MCF 10A (cell line): ENCODE results near the gene SELPLG. TPM values are rescaled to one million over a fixed set of nuclear protein-coding genes. Genes with fewer than 3 reads are reported as not detected.

Experiments used
- BruUV-seq: library from RNA; stranded (reverse); fragments of 400-500 nt; replicated peaks from 2 replicates; lab custom pipeline; 2021; lab: Mats Ljungman, UMichigan
- CTCF ChIA-PET: fragments of 300-600 bp; sonication (Branson Sonifier 250); formaldehyde crosslinking; extraction: SDS; loops from one replicate; lab custom pipeline; 2021; ENCODE audit warnings: antibody characterized with exemption, inconsistent platforms; lab: Yijun Ruan, JAX
- POLR2A ChIA-PET: fragments of 300-600, 350-650 bp; sonication (Branson Sonifier 250); formaldehyde crosslinking; extraction: SDS; loops from one replicate; lab custom pipeline; 2020; ENCODE audit warnings: antibody characterized with exemption, inconsistent platforms; lab: Yijun Ruan, JAX
- DNase-seq: peaks from one replicate; pipeline ENCODE4 v3.0.0-alpha.2; 2018; ENCODE audit not compliant: unreplicated experiment
- H3K27ac Mint-ChIP-seq: one replicate; pipeline ENCODE4 v1.8.0; 2022; ENCODE audit warnings: mild to moderate bottlenecking, low read depth, mixed read lengths; ENCODE audit not compliant: unreplicated experiment
- H3K27me3 Mint-ChIP-seq: one replicate; pipeline ENCODE4 v1.8.0; 2022; ENCODE audit warnings: mixed read lengths; ENCODE audit not compliant: insufficient read depth, unreplicated experiment
- H3K36me3 Mint-ChIP-seq: one replicate; pipeline ENCODE4 v1.8.0; 2022; ENCODE audit warnings: mild to moderate bottlenecking, moderate library complexity, mixed read lengths; ENCODE audit not compliant: insufficient read depth, unreplicated experiment
- H3K4me1 Mint-ChIP-seq: one replicate; pipeline ENCODE4 v1.8.0; 2022; ENCODE audit warnings: mixed read lengths; ENCODE audit not compliant: insufficient read depth, unreplicated experiment
- H3K4me3 Mint-ChIP-seq: one replicate; pipeline ENCODE4 v1.8.0; 2022; ENCODE audit warnings: mild to moderate bottlenecking, moderate library complexity, mixed read lengths; ENCODE audit not compliant: unreplicated experiment
- H3K9me3 Mint-ChIP-seq: one replicate; pipeline ENCODE4 v1.8.0; 2022; ENCODE audit warnings: mixed read lengths; ENCODE audit not compliant: unreplicated experiment
- intact Hi-C: fragments of 100-400 bp; cut with micrococcal nuclease; formaldehyde crosslinking; loops from 2 replicates; pipeline ENCODE4 v1.14.1; 2022
- total RNA-seq: library from RNA; stranded (reverse); gene quantifications from 2 replicates; pipeline ENCODE4 v1.2.3, GENCODE V29; 2022
- TF ChIP-seq, protein P1 (sequence below): fragments of 200-600 bp; IDR thresholded peaks from one replicate; pipeline ENCODE4 v1.8.0; 2022; ENCODE audit warnings: antibody characterized with exemption, mild to moderate bottlenecking; ENCODE audit not compliant: unreplicated experiment

SELPLG gene
- total RNA-seq, 1 experiment from 2014 or later = 0.86 TPM

DNA sequence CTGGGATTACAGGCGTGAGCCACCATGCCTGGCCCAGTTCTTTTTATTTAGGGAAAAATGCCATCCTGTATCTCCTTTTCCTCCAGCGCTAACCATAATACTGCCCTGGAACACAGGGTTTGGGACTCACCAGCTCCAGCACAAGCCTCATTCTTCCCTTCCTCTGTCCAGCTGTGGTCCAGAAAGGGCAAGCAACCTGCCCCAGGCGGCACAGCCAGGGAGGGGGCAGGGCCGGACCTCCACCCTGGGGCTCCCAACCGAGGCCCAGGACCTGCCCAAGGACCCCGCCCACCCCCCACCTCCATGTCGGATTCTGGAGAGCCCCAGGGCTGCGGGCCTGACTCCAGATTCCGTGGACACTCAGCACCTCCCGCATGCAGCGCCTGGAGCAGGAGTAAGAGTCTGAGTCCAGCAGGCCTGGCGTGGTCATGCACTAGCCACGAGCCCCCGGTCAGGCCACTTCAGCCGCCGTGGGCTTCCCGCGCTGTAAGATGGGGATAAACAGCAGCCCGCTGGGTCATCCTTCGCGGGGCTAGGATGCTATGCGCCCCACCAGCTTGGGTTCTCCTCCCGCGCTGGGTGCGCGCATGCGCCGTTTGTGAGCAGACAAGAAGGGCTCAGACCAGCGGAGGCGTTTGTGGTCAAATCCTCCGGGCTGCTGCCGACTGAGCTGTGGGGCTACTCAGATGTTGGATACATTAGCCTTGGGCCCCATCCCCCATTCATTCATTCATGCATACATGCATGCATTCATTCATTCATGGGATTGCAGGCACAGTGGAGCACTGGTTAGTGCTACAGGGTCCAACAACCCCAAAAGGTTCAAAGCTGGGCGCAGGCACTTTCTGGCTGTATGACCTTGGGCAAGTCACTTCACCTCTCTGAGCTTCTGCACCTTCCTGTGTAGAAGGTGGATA, 52.1 kb downstream of the SELPLG start:
- Mint-ChIP-seq H3K4me3 (no peak overlapping the region), H3K4me1 (no peaks in the 10 kb centered on the region), H3K27ac (no peak overlapping the region), H3K27me3 (peaks cover 11% of the 10 kb centered on the region), H3K9me3 (peaks cover 10% of the 10 kb centered on the region), H3K36me3 (no peaks in the 10 kb centered on the region)
- no TSS peak for BruUV-seq
- TF ChIP-seq, protein P1, sequence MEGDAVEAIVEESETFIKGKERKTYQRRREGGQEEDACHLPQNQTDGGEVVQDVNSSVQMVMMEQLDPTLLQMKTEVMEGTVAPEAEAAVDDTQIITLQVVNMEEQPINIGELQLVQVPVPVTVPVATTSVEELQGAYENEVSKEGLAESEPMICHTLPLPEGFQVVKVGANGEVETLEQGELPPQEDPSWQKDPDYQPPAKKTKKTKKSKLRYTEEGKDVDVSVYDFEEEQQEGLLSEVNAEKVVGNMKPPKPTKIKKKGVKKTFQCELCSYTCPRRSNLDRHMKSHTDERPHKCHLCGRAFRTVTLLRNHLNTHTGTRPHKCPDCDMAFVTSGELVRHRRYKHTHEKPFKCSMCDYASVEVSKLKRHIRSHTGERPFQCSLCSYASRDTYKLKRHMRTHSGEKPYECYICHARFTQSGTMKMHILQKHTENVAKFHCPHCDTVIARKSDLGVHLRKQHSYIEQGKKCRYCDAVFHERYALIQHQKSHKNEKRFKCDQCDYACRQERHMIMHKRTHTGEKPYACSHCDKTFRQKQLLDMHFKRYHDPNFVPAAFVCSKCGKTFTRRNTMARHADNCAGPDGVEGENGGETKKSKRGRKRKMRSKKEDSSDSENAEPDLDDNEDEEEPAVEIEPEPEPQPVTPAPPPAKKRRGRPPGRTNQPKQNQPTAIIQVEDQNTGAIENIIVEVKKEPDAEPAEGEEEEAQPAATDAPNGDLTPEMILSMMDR = no peak
- CTCF ChIA-PET = interaction anchor here (1.0 to 1.5 kb wide), 3 partner anchors 9 to 37 kb away, joined by 3 to 13 read pairs (median 4); no protein-coding TSS in a partner anchor
- POLR2A ChIA-PET = no interaction called here
- DNase-seq = no peak
- intact Hi-C loops = no loop called here

DNA sequence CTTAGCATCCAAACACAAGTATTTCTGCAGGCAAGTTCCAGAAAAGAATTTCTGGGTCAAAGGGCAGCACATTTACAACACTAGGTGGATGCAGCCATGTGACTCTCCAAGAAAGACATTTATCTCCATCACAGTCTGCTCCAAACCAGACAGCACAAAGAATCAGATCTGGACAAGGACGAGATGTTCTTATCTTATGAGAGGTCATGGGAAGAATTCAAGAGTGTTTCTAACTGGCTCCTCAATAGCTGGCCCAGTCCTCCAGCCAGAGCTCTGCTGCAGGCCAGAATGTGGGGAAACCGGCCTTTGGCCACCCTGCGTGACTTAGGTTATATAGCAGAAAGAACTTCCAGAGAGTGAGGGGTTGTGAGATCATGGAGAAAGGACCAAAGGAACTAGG, 53.2 kb downstream of the SELPLG start:
- BruUV-seq = no TSS peak
- Mint-ChIP-seq H3K27me3 (peaks cover 11% of the 10 kb centered on the region), H3K4me3 (no peak overlapping the region), H3K27ac (no peak overlapping the region), H3K9me3 (peaks cover 10% of the 10 kb centered on the region), H3K4me1 (no peaks in the 10 kb centered on the region), H3K36me3 (no peaks in the 10 kb centered on the region)
- POLR2A ChIA-PET = no interaction called here
- CTCF ChIA-PET = interaction anchor here (1.3 kb wide), 1 partner anchor 35 kb away, joined by 4 read pairs; no protein-coding TSS in a partner anchor
- no peak for DNase-seq
- TF ChIP-seq, protein P1 = no peak
- intact Hi-C loops = no loop called here

DNA sequence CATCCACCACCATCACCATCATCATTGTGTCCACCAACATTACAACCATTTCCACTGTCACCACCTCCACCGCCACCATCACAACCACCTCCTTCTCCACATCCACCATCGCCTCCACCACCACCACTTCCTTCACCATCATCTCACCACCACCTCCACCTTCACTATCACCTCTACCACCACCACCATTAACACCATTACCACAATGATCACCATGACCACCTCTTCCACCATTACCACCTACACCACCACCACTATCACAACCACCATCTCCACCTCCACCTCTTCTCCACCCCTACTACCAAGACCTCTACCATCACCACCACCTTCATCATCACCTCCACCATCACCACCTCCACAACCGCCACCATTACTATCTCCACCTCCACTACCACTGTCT, 54.9 kb downstream of the SELPLG start:
- Mint-ChIP-seq H3K36me3 (no peaks in the 10 kb centered on the region), H3K9me3 (peaks cover 10% of the 10 kb centered on the region), H3K27me3 (peaks cover 13% of the 10 kb centered on the region), H3K27ac (no peak overlapping the region), H3K4me3 (no peak overlapping the region), H3K4me1 (no peaks in the 10 kb centered on the region)
- BruUV-seq = no TSS peak
- ChIA-PET POLR2A (no interaction called here), CTCF (interaction anchor here (1.1 to 1.5 kb wide), 2 partner anchors 8 to 39 kb away, joined by 3 read pairs; no protein-coding TSS in a partner anchor)
- intact Hi-C loops = no loop called here
- TF ChIP-seq, protein P1 = no peak
- DNase-seq = no peak

DNA sequence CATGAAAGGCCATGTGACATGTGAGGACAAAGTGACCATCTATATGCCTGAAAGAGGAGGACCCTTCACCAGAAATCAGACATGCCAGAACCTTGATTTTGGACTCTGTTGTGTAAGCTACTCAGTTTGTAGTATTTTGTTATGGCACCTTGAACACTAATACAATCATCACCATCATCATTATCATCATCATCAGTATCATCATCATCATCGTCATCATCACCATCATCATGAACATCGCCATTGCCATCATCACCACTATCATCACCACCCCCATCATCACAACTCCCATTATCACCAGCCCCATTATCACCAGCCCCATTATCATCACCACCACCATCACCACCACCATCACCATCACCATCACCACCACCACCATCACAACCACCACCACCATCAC, 55.4 kb downstream of the SELPLG start:
- Mint-ChIP-seq H3K4me3 (no peak overlapping the region), H3K27me3 (peaks cover 14% of the 10 kb centered on the region), H3K4me1 (no peaks in the 10 kb centered on the region), H3K9me3 (peaks cover 10% of the 10 kb centered on the region), H3K27ac (no peak overlapping the region), H3K36me3 (no peaks in the 10 kb centered on the region)
- DNase-seq = no peak
- ChIA-PET POLR2A (no interaction called here), CTCF (no interaction called here)
- TF ChIP-seq, protein P1 = no peak
- intact Hi-C loops = no loop called here
- BruUV-seq = no TSS peak
